ENCODE results near the gene ALDH3B2. TPM values are rescaled to one million over a fixed set of nuclear protein-coding genes. Genes with fewer than 3 reads are reported as not detected.

ALDH3B2 gene
- total RNA-seq, 1 experiment from 2014 or later = not detected

DNA sequence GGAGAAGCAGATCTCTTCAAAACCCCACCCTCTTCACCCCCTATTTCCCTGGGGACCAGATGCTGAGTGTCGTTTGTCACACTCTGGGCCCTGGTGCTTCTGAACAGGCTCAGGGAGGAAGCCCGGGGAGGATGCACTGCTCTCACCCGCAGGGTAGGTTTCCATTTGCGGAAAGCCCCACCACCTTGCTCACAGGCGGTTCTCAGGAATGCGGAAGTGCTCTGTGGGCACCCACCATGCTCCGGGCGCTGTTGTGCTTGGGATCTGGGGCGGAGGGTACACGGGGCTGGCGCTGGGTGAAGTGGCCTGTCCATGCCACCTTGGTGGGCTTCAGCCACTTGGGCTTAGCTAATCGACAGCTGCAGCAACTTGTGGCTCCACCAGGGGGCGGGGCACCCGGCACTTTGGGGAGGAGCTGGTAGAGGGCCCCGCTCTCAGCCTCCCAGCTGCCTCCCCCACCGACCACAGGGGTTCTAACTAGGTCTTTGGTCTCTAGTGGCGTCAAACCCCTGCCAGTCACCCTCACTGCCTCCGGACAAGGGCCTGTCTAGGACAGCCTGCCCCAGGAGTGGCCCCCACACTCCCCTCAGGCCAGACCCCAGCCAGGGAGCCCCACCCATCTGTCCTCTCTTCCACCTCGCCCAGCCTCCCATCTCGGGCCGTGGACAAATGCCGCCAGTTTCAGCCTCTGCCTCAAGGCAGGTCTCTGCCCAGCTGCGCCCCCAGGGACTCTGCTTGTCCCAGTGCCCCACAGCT lies 60.3 kb downstream of the ALDH3B2 start:
- DNase-seq (ENCODE audit: low spot score) = peak; percentile 2

DNA sequence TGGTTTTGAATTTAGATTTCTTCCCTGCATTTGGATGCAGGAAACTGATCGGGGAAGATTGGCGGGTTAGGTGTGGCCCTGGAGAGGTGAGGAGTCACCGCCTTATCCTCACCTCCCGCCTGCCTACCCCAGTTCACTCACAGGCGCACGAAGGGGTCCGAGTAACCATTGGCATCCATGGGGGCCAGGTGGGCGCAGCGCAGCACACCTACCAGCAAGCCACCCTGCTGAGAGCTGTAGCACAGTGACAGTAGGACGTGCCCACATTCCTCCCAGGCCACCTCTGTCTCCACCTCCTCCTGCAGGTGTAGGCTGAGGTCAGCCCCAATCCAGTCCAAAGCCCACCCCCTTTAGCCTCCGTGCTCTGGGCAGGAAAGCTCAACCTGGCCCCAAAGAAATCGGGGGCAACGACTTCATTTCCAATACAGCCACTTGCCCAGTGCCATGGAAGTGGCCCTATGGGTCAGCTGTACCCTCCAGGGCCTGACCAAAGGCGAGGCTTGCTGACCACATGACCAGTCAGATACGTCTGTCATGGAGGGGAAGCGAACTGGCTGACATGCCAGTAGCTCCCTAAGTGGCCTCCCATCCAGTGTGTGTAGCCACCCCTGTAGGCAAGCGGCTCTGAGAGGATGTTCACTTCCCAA lies 61.0 kb downstream of the ALDH3B2 start:
- DNase-seq (ENCODE audit: low spot score) = no peak

DNA sequence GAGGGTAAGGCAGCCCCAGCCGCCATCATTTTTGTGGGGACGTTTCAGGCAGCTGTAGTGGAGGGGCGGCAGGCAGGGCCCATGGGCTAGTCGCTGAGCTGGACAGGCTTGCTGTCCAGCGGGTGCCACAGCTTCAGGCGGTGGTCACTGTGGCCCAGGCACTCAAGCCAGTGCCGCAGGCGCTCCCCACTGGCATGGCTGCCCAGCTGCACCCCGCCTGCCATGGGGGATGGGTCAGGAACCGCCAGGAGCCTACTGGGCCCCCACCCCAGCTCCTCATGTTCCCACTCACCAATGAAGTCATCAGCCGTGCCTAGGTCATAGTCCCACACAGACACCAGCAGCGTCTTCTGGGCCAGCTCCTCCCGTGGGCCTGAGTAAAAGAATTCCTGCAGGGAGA lies 61.7 kb downstream of the ALDH3B2 start:
- DNase-seq (ENCODE audit: low spot score) = no peak

Other genes starting within 250 kb of the ALDH3B2 start
- gene RPS6KB2, start 246.1 kb downstream of the ALDH3B2 start, total RNA-seq (2014; rRNA removed; shearing (Covaris generic)) = 38.1 and 51.3 TPM in 2 replicates
- 0.41 and 4.0 TPM in 2 replicates for gene PTPRCAP, start 236.9 kb downstream of the ALDH3B2 start, total RNA-seq (2014; rRNA removed; shearing (Covaris generic))
- gene CORO1B, start 231.1 kb downstream of the ALDH3B2 start, total RNA-seq (2014; rRNA removed; shearing (Covaris generic)) = 96.0 and 111 TPM in 2 replicates
- not detected in 2 replicates for gene GPR152, start 221.9 kb downstream of the ALDH3B2 start, total RNA-seq (2014; rRNA removed; shearing (Covaris generic))
- gene CABP4, start 219.3 kb downstream of the ALDH3B2 start, total RNA-seq (2014; rRNA removed; shearing (Covaris generic)) = 0.39 TPM in 1 of 2 replicates, not detected in the other
- gene TMEM134, start 205.4 kb downstream of the ALDH3B2 start, total RNA-seq (2014; rRNA removed; shearing (Covaris generic)) = 17.3 and 38.6 TPM in 2 replicates
- gene AIP, start 191.6 kb downstream of the ALDH3B2 start, total RNA-seq (2014; rRNA removed; shearing (Covaris generic)) = 69.9 and 83.0 TPM in 2 replicates
- 13.7 and 16.6 TPM in 2 replicates for gene PITPNM1, start 169.3 kb downstream of the ALDH3B2 start, total RNA-seq (2014; rRNA removed; shearing (Covaris generic))
- gene CDK2AP2, start 166.5 kb downstream of the ALDH3B2 start, total RNA-seq (2014; rRNA removed; shearing (Covaris generic)) = 28.3 and 32.3 TPM in 2 replicates
- gene CABP2, start 151.2 kb downstream of the ALDH3B2 start, total RNA-seq (2014; rRNA removed; shearing (Covaris generic)) = not detected in 2 replicates
- 2,091 and 2,096 TPM in 2 replicates for gene GSTP1, start 90.8 kb downstream of the ALDH3B2 start, total RNA-seq (2014; rRNA removed; shearing (Covaris generic))
- gene NDUFV1, start 67.7 kb downstream of the ALDH3B2 start, total RNA-seq (2014; rRNA removed; shearing (Covaris generic)) = 128 and 143 TPM in 2 replicates
- gene NUDT8, start 44.7 kb downstream of the ALDH3B2 start, total RNA-seq (2014; rRNA removed; shearing (Covaris generic)) = 12.4 and 15.7 TPM in 2 replicates
- gene TBX10, start 34.9 kb downstream of the ALDH3B2 start, total RNA-seq (2014; rRNA removed; shearing (Covaris generic)) = not detected in 2 replicates
- gene ACY3, start 23.9 kb downstream of the ALDH3B2 start, total RNA-seq (2014; rRNA removed; shearing (Covaris generic)) = 0.31 and 0.47 TPM in 2 replicates

Measured in H4 (cell line).